ENCODE data around the gene ENOPH1. TPM values are rescaled to one million over a fixed set of nuclear protein-coding genes. Genes with fewer than 3 reads are reported as not detected.

The ENOPH1 gene
- total and polyA plus RNA-seq, 2 of the 4 experiments (the other 2 are of a cell fraction) = 18.0 to 36.0 TPM

GRCh38 chr4:82510216-82510615, 79.8 kb downstream of the ENOPH1 start:
- Histone ChIP-seq H3K14ac (replicated peaks; ENCODE audit: low read depth, low read length) (no peak overlapping the region), H3K56ac (ENCODE audit: extremely low read depth, insufficient read depth, low read length) (no peak overlapping the region), H3K4ac (ENCODE audit: low read depth, low read length) (no peak overlapping the region), H4K20me1 (ENCODE audit: insufficient read depth, low read length) (no peaks in the 10 kb centered on the region), H3K4me1 (ENCODE audit: control insufficient read depth, insufficient read depth, low read length) (no peaks in the 10 kb centered on the region), H3K9ac (ENCODE audit: low read depth, low read length) (no peak overlapping the region), H2BK5ac (ENCODE audit: low read depth, low read length, poor library complexity, severe bottlenecking) (no peak overlapping the region), H4K8ac (ENCODE audit: low read depth in 2 of 2, low read length in 2 of 2) (no peak overlapping the region), H4K5ac (ENCODE audit: low read depth, low read length) (no peak overlapping the region), H3K79me1 (ENCODE audit: low read depth in 1 of 2, low read length in 2 of 2) (no peaks in the 10 kb centered on the region), H4K91ac (ENCODE audit: insufficient read depth, low read depth, low read length) (no peak overlapping the region), H3K9me3 (ENCODE audit: control insufficient read depth, insufficient read depth, low read length) (no peaks in the 10 kb centered on the region), H3K36me3 (ENCODE audit: control insufficient read depth, insufficient read depth, low read length) (no peaks in the 10 kb centered on the region), H3K27me3 (ENCODE audit: control insufficient read depth, insufficient read depth, low read length) (peaks cover 22% of the 10 kb centered on the region), H3K18ac (ENCODE audit: low read depth, low read length) (no peak overlapping the region), H2AFZ (replicated peaks; ENCODE audit: low read length, poor library complexity) (no peak overlapping the region), H3K4me3 (ENCODE audit: insufficient read depth, low read depth, low read length) (no peak overlapping the region), H3K27ac (ENCODE audit: insufficient read depth, low read length) (no peak overlapping the region), H3K4me2 (ENCODE audit: low read depth, low read length) (no peak overlapping the region), H3K9me1 (ENCODE audit: insufficient read depth, low read length) (no peaks in the 10 kb centered on the region), H2AK5ac (ENCODE audit: low read depth, low read length) (no peak overlapping the region), H2BK20ac (ENCODE audit: low read depth, low read length) (no peak overlapping the region), H2BK120ac (ENCODE audit: low read depth, low read length) (no peak overlapping the region), H2BK15ac (ENCODE audit: low read depth, low read length) (no peak overlapping the region), H2AK9ac (replicated peaks; ENCODE audit: low read depth, low read length, poor library complexity) (no peak overlapping the region), H3K23ac (ENCODE audit: low read depth, low read length) (no peak overlapping the region)
- BruUV-seq (replicated peaks) = no TSS peak
- DNase-seq = no peak
- CTCF ChIA-PET = interaction anchor here (0.6 kb wide), 1 partner anchor 23 kb away, joined by 5 read pairs; no protein-coding TSS in a partner anchor
- in situ Hi-C loops (cut with MboI; ENCODE audit: low sequenced_read_pairs) (no loop called here), intact Hi-C loops (cut with micrococcal nuclease) (no loop called here), dilution Hi-C loops (cut with HindIII; ENCODE audit: low sequenced_read_pairs, unreplicated experiment) (no loop called here)
- TF ChIP-seq RCOR1 (IDR thresholded peaks at IDR 0.05; ENCODE audit: insufficient replicate concordance, low read length) (no peak), MAFK (IDR thresholded peaks at IDR 0.05; ENCODE audit: low read depth, low read length) (no peak), SMC3 (IDR thresholded peaks at IDR 0.05; ENCODE audit: low read depth, low read length) (no peak), RAD21 (IDR thresholded peaks at IDR 0.05; ENCODE audit: low read length) (no peak), USF2 (IDR thresholded peaks at IDR 0.05; ENCODE audit: low read depth, low read length) (no peak), FOS (IDR thresholded peaks at IDR 0.05; ENCODE audit: low read depth, low read length) (no peak), POLR2A (IDR thresholded peaks at IDR 0.05; ENCODE audit: low read depth, low read length) (no peak), RFX5 (IDR thresholded peaks at IDR 0.05; ENCODE audit: low read depth, low read length) (no peak), CTCF (conservative IDR thresholded peaks at IDR 0.05; ENCODE audit: low read depth, low read length) (no peak), MAZ (IDR thresholded peaks at IDR 0.05; ENCODE audit: borderline replicate concordance, low read depth, low read length) (no peak), NFE2L2 (IDR thresholded peaks at IDR 0.05; ENCODE audit: low read depth, low read length) (no peak), ELK1 (IDR thresholded peaks at IDR 0.05; ENCODE audit: borderline replicate concordance, low read depth, low read length) (no peak)
- POLR2A ChIA-PET (ENCODE audit: unreplicated experiment) = no interaction called here
- no CpG with 5 or more reads among the region's 3 CpGs for WGBS, 2 experiments (ENCODE audit: extremely low coverage in 2 of 2, insufficient read length in 1 of 2)
- ATAC-seq (ENCODE audit: low read depth) = no peak
